Kidney (tissue), 14 donors: ENCODE results near the gene TBX15. TPM values are rescaled to one million over a fixed set of nuclear protein-coding genes. Genes with fewer than 3 reads are reported as not detected.

Source experiments
- DNase-seq, 5 donors: peaks; one replicate each; pipeline ENCODE4 v3.0.0-alpha.2; 2013 to 2020
- FAIRE-seq: peaks from 2 replicates; lab custom pipeline; 2012; peaks lifted over from hg19 to GRCh38; lab: Jason Lieb, UNC
- H3K27ac ChIP-seq, 2 donors: one replicate each; pipeline ENCODE4 v1.7.0; 2013; ENCODE audit warnings: low read depth in 2 of 2, low read length in 2 of 2, inconsistent platforms in 1 of 2
- H3K27me3 ChIP-seq: one replicate; pipeline ENCODE4 v1.7.1; 2013; ENCODE audit warnings: low read length, inconsistent platforms; ENCODE audit not compliant: control insufficient read depth, insufficient read depth
- H3K36me3 ChIP-seq, 3 donors: one replicate each; pipeline versions ENCODE4 v1.7.0 to v1.7.1; 2013; ENCODE audit warnings: low read length in 3 of 3, control low read depth in 1 of 3, inconsistent platforms in 1 of 3; ENCODE audit not compliant: insufficient read depth in 3 of 3, control insufficient read depth in 2 of 3
- H3K4me1 ChIP-seq, 3 donors: one replicate each; pipeline versions ENCODE4 v1.7.0 to v1.7.1; 2013; ENCODE audit warnings: low read length in 3 of 3, inconsistent platforms in 1 of 3, low read depth in 1 of 3; ENCODE audit not compliant: control insufficient read depth in 2 of 3, insufficient read depth in 2 of 3
- H3K4me3 ChIP-seq, 3 donors: one replicate each; pipeline versions ENCODE4 v1.7.0 to v1.8.1; 2013; ENCODE audit warnings: low read length in 3 of 3, control low read depth in 1 of 3, inconsistent platforms in 1 of 3
- H3K9ac ChIP-seq, 3 donors: one replicate each; pipeline versions ENCODE4 v1.7.0 to v1.7.1; 2013; ENCODE audit warnings: low read length in 3 of 3, control low read depth in 1 of 3, inconsistent platforms in 1 of 3
- H3K9me3 ChIP-seq, 3 donors: one replicate each; pipeline versions ENCODE4 v1.7.0 to v1.7.1; 2013; ENCODE audit warnings: low read length in 3 of 3, control low read depth in 1 of 3, inconsistent platforms in 1 of 3; ENCODE audit not compliant: control insufficient read depth in 2 of 3, insufficient read depth in 1 of 3
- intact Hi-C: fragments of 100-400 bp; cut with DNase I; formaldehyde crosslinking; loops from one replicate; pipeline ENCODE4 v1.11.1; 2022
- polyA plus RNA-seq: library from polyadenylated mRNA; stranded (reverse); fragments of 350-450 nt; fragmentation: Illumina TruSeq; extraction: RNeasy Lipid Tissue Mini Kit (QIAGEN cat#74804); gene quantifications from one replicate; pipeline ENCODE4 v1.2.3, GENCODE V29; 2014; ENCODE audit warnings: low read depth, low replicate concordance; ENCODE audit not compliant: insufficient read depth
- total RNA-seq: library from RNA; stranded (reverse); fragmentation: NEBNext Ultra II Directional; extraction: Animal tissue kit (Norgen Biotek cat#: 25700); gene quantifications from one replicate; pipeline ENCODE4 v1.2.1, GENCODE V29; 2021
- TF ChIP-seq, protein P1 (sequence below): IDR thresholded peaks from 3 replicates; pipeline ENCODE4 v1.5.1; 2012; ENCODE audit warnings: mild to moderate bottlenecking, moderate library complexity, borderline replicate concordance; ENCODE audit not compliant: insufficient read depth; ENCODE audit errors: extremely low read depth
- donor health status: control.
- donor health status: control.
- donor health status: control.
- donor health status: control.
- donor health status: control.
- donor health status: DM: yes; HTN: yes; CAD: no.
- donor health status: Normal renal cell carcinoma (clear cell type).

Gene TBX15
- total and polyA plus RNA-seq, 2 donors from 2014 or later = 0.82 TPM; not detected in 1

GRCh38 chr1:118947003-118947765, 41.0 kb downstream of the TBX15 start:
- DNase-seq (no peak), FAIRE-seq (no peak)
- Histone ChIP-seq H3K27me3 (no peaks in the 10 kb centered on the region), H3K27ac (no peak overlapping the region), H3K4me3 (no peak overlapping the region), H3K9ac (no peak overlapping the region), H3K9me3 (no peaks in the 10 kb centered on the region), H3K4me1 (no peaks in the 10 kb centered on the region), H3K36me3 (no peaks in the 10 kb centered on the region)
- TF ChIP-seq, protein P1, sequence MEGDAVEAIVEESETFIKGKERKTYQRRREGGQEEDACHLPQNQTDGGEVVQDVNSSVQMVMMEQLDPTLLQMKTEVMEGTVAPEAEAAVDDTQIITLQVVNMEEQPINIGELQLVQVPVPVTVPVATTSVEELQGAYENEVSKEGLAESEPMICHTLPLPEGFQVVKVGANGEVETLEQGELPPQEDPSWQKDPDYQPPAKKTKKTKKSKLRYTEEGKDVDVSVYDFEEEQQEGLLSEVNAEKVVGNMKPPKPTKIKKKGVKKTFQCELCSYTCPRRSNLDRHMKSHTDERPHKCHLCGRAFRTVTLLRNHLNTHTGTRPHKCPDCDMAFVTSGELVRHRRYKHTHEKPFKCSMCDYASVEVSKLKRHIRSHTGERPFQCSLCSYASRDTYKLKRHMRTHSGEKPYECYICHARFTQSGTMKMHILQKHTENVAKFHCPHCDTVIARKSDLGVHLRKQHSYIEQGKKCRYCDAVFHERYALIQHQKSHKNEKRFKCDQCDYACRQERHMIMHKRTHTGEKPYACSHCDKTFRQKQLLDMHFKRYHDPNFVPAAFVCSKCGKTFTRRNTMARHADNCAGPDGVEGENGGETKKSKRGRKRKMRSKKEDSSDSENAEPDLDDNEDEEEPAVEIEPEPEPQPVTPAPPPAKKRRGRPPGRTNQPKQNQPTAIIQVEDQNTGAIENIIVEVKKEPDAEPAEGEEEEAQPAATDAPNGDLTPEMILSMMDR = no peak
- intact Hi-C loops = no loop called here

GRCh38 chr1:118945489-118945888, 42.7 kb downstream of the TBX15 start:
- FAIRE-seq (no peak), DNase-seq (no peak)
- no peak overlapping the region for H3K27ac ChIP-seq
- no peaks in the 10 kb centered on the region for H3K27me3 ChIP-seq
- H3K36me3 ChIP-seq = no peaks in the 10 kb centered on the region
- no peaks in the 10 kb centered on the region for H3K9me3 ChIP-seq
- intact Hi-C loops = no loop called here
- H3K4me3 ChIP-seq = no peak overlapping the region
- TF ChIP-seq, protein P1 = no peak
- H3K4me1 ChIP-seq = no peaks in the 10 kb centered on the region
- no peak overlapping the region for H3K9ac ChIP-seq

- FAIRE-seq = no peak
- intact Hi-C loops = no loop called here
Measured at GRCh38 chr1:118944546-118944945, 43.6 kb downstream of the TBX15 start.

More at GRCh38 chr1:118944546-118944945, 43.6 kb downstream of the TBX15 start:
- Histone ChIP-seq H3K4me1 (no peaks in the 10 kb centered on the region), H3K4me3 (no peak overlapping the region), H3K27ac (no peak overlapping the region), H3K36me3 (no peaks in the 10 kb centered on the region), H3K9me3 (no peaks in the 10 kb centered on the region), H3K27me3 (no peaks in the 10 kb centered on the region), H3K9ac (no peak overlapping the region)
- DNase-seq = no peak
- TF ChIP-seq, protein P1 = no peak
